Measurements from ENCODE around the gene PIGR.

The PIGR gene

GRCh38 chr1:206933333-206933945 is 12.8 kb downstream of the PIGR start:
- TF ChIP-seq CTCF (IDR thresholded peaks at IDR 0.05; ENCODE audit: insufficient read depth, low read length, missing control alignments) = peak; percentile 50
- POLR2A ChIA-PET = no interaction called here
- no peak for DNase-seq (ENCODE audit: low read depth, low spot score)
- no peak overlapping the region for H3K4me3 ChIP-seq (ENCODE audit: low read depth, low read length)
- CTCF ChIA-PET = interaction anchor here (0.6 to 3.7 kb wide), 6 partner anchors 10 to 146 kb away, joined by 3 to 19 read pairs (median 6); no protein-coding TSS in a partner anchor

GRCh38 chr1:206932177-206932576 is 14.1 kb downstream of the PIGR start:
- POLR2A ChIA-PET = no interaction called here
- DNase-seq (ENCODE audit: low read depth, low spot score) = no peak
- CTCF ChIA-PET = interaction anchor here (1.0 to 3.7 kb wide), 14 partner anchors 8 to 269 kb away, joined by 3 to 19 read pairs (median 4); no protein-coding TSS in a partner anchor
- no peak for TF ChIP-seq CTCF (IDR thresholded peaks at IDR 0.05; ENCODE audit: insufficient read depth, low read length, missing control alignments)
- no peak overlapping the region for H3K4me3 ChIP-seq (ENCODE audit: low read depth, low read length)

- no peak for DNase-seq (ENCODE audit: low read depth, low spot score)
- ChIA-PET CTCF (interaction anchor here (1.1 to 3.7 kb wide), 13 partner anchors 9 to 269 kb away, joined by 3 to 19 read pairs (median 4); no protein-coding TSS in a partner anchor), POLR2A (no interaction called here)
- no peak overlapping the region for H3K4me3 ChIP-seq (ENCODE audit: low read depth, low read length)
- TF ChIP-seq CTCF (IDR thresholded peaks at IDR 0.05; ENCODE audit: insufficient read depth, low read length, missing control alignments) = no peak
Measured at GRCh38 chr1:206931709-206932108, 14.6 kb downstream of the PIGR start.

- no peak for TF ChIP-seq CTCF (IDR thresholded peaks at IDR 0.05; ENCODE audit: insufficient read depth, low read length, missing control alignments)
- no peak for DNase-seq (ENCODE audit: low read depth, low spot score)
- ChIA-PET POLR2A (no interaction called here), CTCF (interaction anchor here (1.3 to 4.7 kb wide), 3 partner anchors 18 to 121 kb away, joined by 4 to 32 read pairs (median 7); no protein-coding TSS in a partner anchor)
- no peak overlapping the region for H3K4me3 ChIP-seq (ENCODE audit: low read depth, low read length)
Measured at GRCh38 chr1:206930210-206930798, 16.0 kb downstream of the PIGR start.

GRCh38 chr1:206929524-206929923 is 16.7 kb downstream of the PIGR start:
- no peak overlapping the region for H3K4me3 ChIP-seq (ENCODE audit: low read depth, low read length)
- ChIA-PET CTCF (interaction anchor here (0.8 to 4.7 kb wide), 2 partner anchors 11 to 17 kb away, joined by 3 to 32 read pairs; no protein-coding TSS in a partner anchor), POLR2A (no interaction called here)
- no peak for TF ChIP-seq CTCF (IDR thresholded peaks at IDR 0.05; ENCODE audit: insufficient read depth, low read length, missing control alignments)
- DNase-seq (ENCODE audit: low read depth, low spot score) = no peak

GRCh38 chr1:206926286-206926685 is 20.0 kb downstream of the PIGR start:
- POLR2A ChIA-PET = no interaction called here
- TF ChIP-seq CTCF (IDR thresholded peaks at IDR 0.05; ENCODE audit: insufficient read depth, low read length, missing control alignments) = no peak
- DNase-seq (ENCODE audit: low read depth, low spot score) = no peak
- no peak overlapping the region for H3K4me3 ChIP-seq (ENCODE audit: low read depth, low read length)
- CTCF ChIA-PET = interaction anchor here (0.8 to 4.7 kb wide), 3 partner anchors 14 to 200 kb away, joined by 3 to 32 read pairs (median 5); no protein-coding TSS in a partner anchor

Data from AG04449 (cell line).